Measurements from ENCODE around the gene EIF4G1.

GRCh38 chr3:184307915-184308314 is 6.5 kb upstream of the EIF4G1 start:
- TF ChIP-seq CTCF (IDR thresholded peaks at IDR 0.05; ENCODE audit: low read depth, low read length, poor library complexity, severe bottlenecking): no peak
- no peak for TF ChIP-seq EZH2phosphoT487 (IDR thresholded peaks at IDR 0.05; ENCODE audit: borderline replicate concordance, low read length)
